ENCODE results near the gene TUFT1. TPM values are rescaled to one million over a fixed set of nuclear protein-coding genes. Genes with fewer than 3 reads are reported as not detected.

TUFT1 gene
- total and polyA plus RNA-seq, 5 donors: 3.5 to 5.4 (median 4.1) TPM

- intact Hi-C loops (cut with DNase I): no loop called here
- ATAC-seq: no peak
- DNase-seq: no peak
- H3K4me3 ChIP-seq (ENCODE audit: low read length): no peak overlapping the region
- H3K4me1 ChIP-seq (ENCODE audit: control insufficient read depth, insufficient read depth, low read length): no peaks in the 10 kb centered on the region
- H3K27ac ChIP-seq (ENCODE audit: low read length): no peak overlapping the region
- H3K9me3 ChIP-seq (ENCODE audit: control insufficient read depth, low read length): no peaks in the 10 kb centered on the region
- WGBS: 91% methylated on average over 7 of the region's 7 CpGs
- H3K27me3 ChIP-seq (ENCODE audit: control insufficient read depth, insufficient read depth): no peaks in the 10 kb centered on the region
Observed at GRCh38 chr1:151524736-151525135, 15.4 kb upstream of the TUFT1 start.

- H3K4me1 ChIP-seq (ENCODE audit: control insufficient read depth, insufficient read depth, low read length): no peaks in the 10 kb centered on the region
- no peaks in the 10 kb centered on the region for H3K27me3 ChIP-seq (ENCODE audit: control insufficient read depth, insufficient read depth)
- DNase-seq: no peak
- no peak overlapping the region for H3K27ac ChIP-seq (ENCODE audit: low read length)
- 78% methylated on average over 7 of the region's 7 CpGs for WGBS
- no peak for ATAC-seq
- intact Hi-C loops (cut with DNase I): no loop called here
- no peaks in the 10 kb centered on the region for H3K9me3 ChIP-seq (ENCODE audit: control insufficient read depth, low read length)
- no peak overlapping the region for H3K4me3 ChIP-seq (ENCODE audit: low read length)
Observed at GRCh38 chr1:151526735-151527525, 13.2 kb upstream of the TUFT1 start.

GRCh38 chr1:151529211-151529702, 10.9 kb upstream of the TUFT1 start:
- Histone ChIP-seq H3K27ac (ENCODE audit: low read length) (no peak overlapping the region), H3K9me3 (ENCODE audit: control insufficient read depth, low read length) (no peaks in the 10 kb centered on the region), H3K27me3 (ENCODE audit: control insufficient read depth, insufficient read depth) (no peaks in the 10 kb centered on the region), H3K4me1 (ENCODE audit: control insufficient read depth, insufficient read depth, low read length) (no peaks in the 10 kb centered on the region), H3K4me3 (ENCODE audit: low read length) (no peak overlapping the region)
- WGBS: 82% methylated on average over 11 of the region's 11 CpGs
- intact Hi-C loops (cut with DNase I): no loop called here
- ATAC-seq: no peak
- DNase-seq: no peak

GRCh38 chr1:151529781-151530180, 10.3 kb upstream of the TUFT1 start:
- Histone ChIP-seq H3K9me3 (ENCODE audit: control insufficient read depth, low read length) (no peaks in the 10 kb centered on the region), H3K27ac (ENCODE audit: low read length) (no peak overlapping the region), H3K4me1 (ENCODE audit: control insufficient read depth, insufficient read depth, low read length) (no peaks in the 10 kb centered on the region), H3K4me3 (ENCODE audit: low read length) (no peak overlapping the region), H3K27me3 (ENCODE audit: control insufficient read depth, insufficient read depth) (no peaks in the 10 kb centered on the region)
- intact Hi-C loops (cut with DNase I): loop anchor here in 1 of 4 donors (5.0 kb wide), 1 partner anchor 208 kb away; no protein-coding TSS in a partner anchor
- 90% methylated on average over 18 of the region's 18 CpGs for WGBS
- DNase-seq (no peak), ATAC-seq (no peak)

GRCh38 chr1:151530461-151530860, 9.6 kb upstream of the TUFT1 start:
- H3K4me3 ChIP-seq (ENCODE audit: low read length): no peak overlapping the region
- 80% methylated on average over 11 of the region's 11 CpGs for WGBS
- ATAC-seq: no peak
- no peaks in the 10 kb centered on the region for H3K9me3 ChIP-seq (ENCODE audit: control insufficient read depth, low read length)
- intact Hi-C loops (cut with DNase I): loop anchor here in 1 of 4 donors (5.0 kb wide), 1 partner anchor 207 kb away; no protein-coding TSS in a partner anchor
- DNase-seq: no peak
- H3K27me3 ChIP-seq (ENCODE audit: control insufficient read depth, insufficient read depth): no peaks in the 10 kb centered on the region
- H3K4me1 ChIP-seq (ENCODE audit: control insufficient read depth, insufficient read depth, low read length): no peaks in the 10 kb centered on the region
- no peak overlapping the region for H3K27ac ChIP-seq (ENCODE audit: low read length)

- Histone ChIP-seq H3K27me3 (ENCODE audit: control insufficient read depth, insufficient read depth) (no peaks in the 10 kb centered on the region), H3K4me1 (ENCODE audit: control insufficient read depth, insufficient read depth, low read length) (no peaks in the 10 kb centered on the region), H3K9me3 (ENCODE audit: control insufficient read depth, low read length) (no peaks in the 10 kb centered on the region), H3K4me3 (ENCODE audit: low read length) (no peak overlapping the region), H3K27ac (ENCODE audit: low read length) (no peak overlapping the region)
- intact Hi-C loops (cut with DNase I): loop anchor here in 1 of 4 donors (5.0 kb wide), 1 partner anchor 203 kb away; no protein-coding TSS in a partner anchor
- ATAC-seq: no peak
- DNase-seq: no peak
- WGBS: 87% methylated on average over 10 of the region's 10 CpGs
Observed at GRCh38 chr1:151533870-151534269, 6.2 kb upstream of the TUFT1 start.

- Histone ChIP-seq H3K27ac (ENCODE audit: low read length) (no peak overlapping the region), H3K4me3 (ENCODE audit: low read length) (no peak overlapping the region), H3K27me3 (ENCODE audit: control insufficient read depth, insufficient read depth) (no peaks in the 10 kb centered on the region), H3K4me1 (ENCODE audit: control insufficient read depth, insufficient read depth, low read length) (peaks cover 6% of the 10 kb centered on the region), H3K9me3 (ENCODE audit: control insufficient read depth, low read length) (no peaks in the 10 kb centered on the region)
- peak; percentile 75 to 92 (median 89) for DNase-seq
- WGBS: 58% methylated on average over 12 of the region's 12 CpGs
- intact Hi-C loops (cut with DNase I): loop anchor here in 2 of 4 donors (5.0 kb wide), 2 partner anchors 198 to 203 kb away; no protein-coding TSS in a partner anchor
- peak; percentile 71 to 74 for ATAC-seq
Observed at GRCh38 chr1:151534662-151535278, 5.3 kb upstream of the TUFT1 start.

GRCh38 chr1:151535326-151536271, 4.5 kb upstream of the TUFT1 start:
- ATAC-seq (no peak), DNase-seq (no peak)
- intact Hi-C loops (cut with DNase I): loop anchor here in 1 of 4 donors (5.0 kb wide), 1 partner anchor 197 kb away; no protein-coding TSS in a partner anchor
- Histone ChIP-seq H3K4me1 (ENCODE audit: control insufficient read depth, insufficient read depth, low read length) (peaks cover 6% of the 10 kb centered on the region), H3K9me3 (ENCODE audit: control insufficient read depth, low read length) (no peaks in the 10 kb centered on the region), H3K27me3 (ENCODE audit: control insufficient read depth, insufficient read depth) (no peaks in the 10 kb centered on the region), H3K4me3 (ENCODE audit: low read length) (no peak overlapping the region), H3K27ac (ENCODE audit: low read length) (no peak overlapping the region)
- WGBS: 74% methylated on average over 6 of the region's 6 CpGs

- Histone ChIP-seq H3K27me3 (ENCODE audit: control insufficient read depth, insufficient read depth) (no peaks in the 10 kb centered on the region), H3K9me3 (ENCODE audit: control insufficient read depth, low read length) (no peaks in the 10 kb centered on the region), H3K4me3 (ENCODE audit: low read length) (no peak overlapping the region), H3K27ac (ENCODE audit: low read length) (no peak overlapping the region), H3K4me1 (ENCODE audit: control insufficient read depth, insufficient read depth, low read length) (peaks cover 6% of the 10 kb centered on the region)
- intact Hi-C loops (cut with DNase I): loop anchor here in 1 of 4 donors (5.0 kb wide), 1 partner anchor 196 kb away; no protein-coding TSS in a partner anchor
- 89% methylated on average over 7 of the region's 7 CpGs for WGBS
- DNase-seq: no peak
- ATAC-seq: no peak
Observed at GRCh38 chr1:151536499-151536898, 3.6 kb upstream of the TUFT1 start.

GRCh38 chr1:151537112-151537511, 3.0 kb upstream of the TUFT1 start:
- Histone ChIP-seq H3K27me3 (ENCODE audit: control insufficient read depth, insufficient read depth) (no peaks in the 10 kb centered on the region), H3K9me3 (ENCODE audit: control insufficient read depth, low read length) (no peaks in the 10 kb centered on the region), H3K4me1 (ENCODE audit: control insufficient read depth, insufficient read depth, low read length) (peaks cover 6% of the 10 kb centered on the region), H3K4me3 (ENCODE audit: low read length) (no peak overlapping the region), H3K27ac (ENCODE audit: low read length) (no peak overlapping the region)
- WGBS: 81% methylated on average over 9 of the region's 9 CpGs
- DNase-seq (no peak), ATAC-seq (no peak)
- intact Hi-C loops (cut with DNase I): loop anchor here in 1 of 4 donors (5.0 kb wide), 1 partner anchor 195 kb away; no protein-coding TSS in a partner anchor

All from right cardiac atrium (tissue), 5 donors.